Common myeloid progenitor, CD34-positive (primary cell): ENCODE results near the gene HMGA1.

Experiments used
- CTCF ChIA-PET: fragments of 350-600 bp; sonication (Branson Sonifier 250); formaldehyde crosslinking; loops from one replicate; lab custom pipeline; 2021; ENCODE audit warnings: antibody characterized with exemption; lab: Charles Lee
- POLR2A ChIA-PET: fragments of 350-600 bp; sonication (Branson Sonifier 250); formaldehyde crosslinking; loops from one replicate; lab custom pipeline; 2021; ENCODE audit warnings: antibody characterized with exemption; lab: Charles Lee
- DNase-seq, 3 donors: peaks; one replicate each; pipeline versions ENCODE4 v3.0.0 to v3.0.0-alpha.2; 2013
- H3K27ac ChIP-seq, 2 experiments: 1 replicate in 1 of 2; 2 replicates in 1 of 2; pipeline ENCODE4 v1.7.0; 2013; ENCODE audit warnings: inconsistent platforms in 2 of 2, low read length in 2 of 2, mild to moderate bottlenecking in 2 of 2, low read depth in 1 of 2, moderate library complexity in 1 of 2; ENCODE audit not compliant: severe bottlenecking in 2 of 2, insufficient read depth in 1 of 2, poor library complexity in 1 of 2
- H3K27me3 ChIP-seq, 5 experiments: replicated peaks in 2 of 5; 1 replicate in 3 of 5; 2 replicates in 2 of 5; pipeline versions ENCODE4 v1.6.1 to v1.7.0; 2013; ENCODE audit warnings: low read length in 4 of 5, mild to moderate bottlenecking in 2 of 5, moderate library complexity in 2 of 5, inconsistent platforms in 1 of 5; ENCODE audit not compliant: insufficient read depth in 5 of 5, control insufficient read depth in 4 of 5
- H3K36me3 ChIP-seq, 4 experiments: 1 replicate in 2 of 4; 2 replicates in 2 of 4; pipeline versions ENCODE4 v1.6.1 to v1.7.0; 2013; ENCODE audit warnings: low read length in 3 of 4, control low read depth in 1 of 4, mild to moderate bottlenecking in 1 of 4; ENCODE audit not compliant: control insufficient read depth in 4 of 4, insufficient read depth in 4 of 4
- H3K4me1 ChIP-seq, 4 experiments: 1 replicate in 3 of 4; 2 replicates in 1 of 4; pipeline versions ENCODE4 v1.6.1 to v1.7.1; 2013; ENCODE audit warnings: low read length in 3 of 4, mild to moderate bottlenecking in 3 of 4, control low read depth in 1 of 4, inconsistent platforms in 1 of 4, moderate library complexity in 1 of 4; ENCODE audit not compliant: control insufficient read depth in 4 of 4, insufficient read depth in 4 of 4; ENCODE audit errors: control extremely low read depth in 1 of 4
- H3K4me3 ChIP-seq, 7 experiments: 1 replicate in 4 of 7; 2 replicates in 3 of 7; pipeline versions ENCODE4 v1.5.1 to v1.7.0; 2013; ENCODE audit warnings: mild to moderate bottlenecking in 7 of 7, low read length in 6 of 7, moderate library complexity in 6 of 7, inconsistent platforms in 2 of 7, low read depth in 2 of 7, control low read depth in 1 of 7; ENCODE audit not compliant: insufficient read depth in 4 of 7, control insufficient read depth in 1 of 7; ENCODE audit errors: extremely low read depth in 1 of 7
- H3K9me3 ChIP-seq, 5 experiments: 1 replicate in 4 of 5; 2 replicates in 1 of 5; pipeline versions ENCODE4 v1.6.1 to v1.7.1; 2013; ENCODE audit warnings: low read length in 4 of 5, mild to moderate bottlenecking in 2 of 5, inconsistent platforms in 1 of 5, low read depth in 1 of 5, moderate library complexity in 1 of 5; ENCODE audit not compliant: control insufficient read depth in 4 of 5, insufficient read depth in 2 of 5; ENCODE audit errors: control extremely low read depth in 1 of 5
- WGBS: methylation state at CpG from one replicate; pipeline ENCODE4 v1.1.5; 2013; ENCODE audit not compliant: insufficient coverage; 5-methylcytosine and 5-hydroxymethylcytosine counted together

Gene HMGA1

GRCh38 chr6:34285448-34286164, 48.9 kb downstream of the HMGA1 start:
- ChIA-PET CTCF (interaction anchor here (1.3 kb wide), 1 partner anchor 129 kb away, joined by 3 read pairs; no protein-coding TSS in a partner anchor), POLR2A (no interaction called here)
- Histone ChIP-seq H3K36me3 (peaks cover 0 to 39% (median 5%) of the 10 kb centered on the region in 4 experiments), H3K9me3 (no peaks in the 10 kb centered on the region), H3K27me3 (no peaks in the 10 kb centered on the region), H3K27ac (peak overlapping the region in 1 of 2 experiments; percentile 49), H3K4me3 (peak overlapping the region in 2 of 7 experiments; percentile 9 to 53), H3K4me1 (peaks cover 44 to 82% (median 71%) of the 10 kb centered on the region in 4 experiments)
- 100% methylated on average over 1 of the region's 4 CpGs for WGBS
- no peak for DNase-seq

GRCh38 chr6:34288581-34288980, 51.9 kb downstream of the HMGA1 start:
- DNase-seq, result peak in 1 of 3 donors; percentile 50
- POLR2A ChIA-PET, result no interaction called here
- H3K27ac ChIP-seq, result peak overlapping the region in 1 of 2 experiments; percentile 38
- peaks cover 3 to 41% (median 17%) of the 10 kb centered on the region in 4 experiments for H3K36me3 ChIP-seq
- no peaks in the 10 kb centered on the region for H3K9me3 ChIP-seq
- WGBS, result 0% methylated on average over 3 of the region's 5 CpGs
- peak overlapping the region in 2 of 7 experiments; percentile 2 to 46 for H3K4me3 ChIP-seq
- peaks cover 41 to 67% (median 57%) of the 10 kb centered on the region in 4 experiments for H3K4me1 ChIP-seq
- CTCF ChIA-PET, result interaction anchor here (0.7 to 2.5 kb wide), 3 partner anchors 27 to 127 kb away, joined by 3 to 8 read pairs (median 3); no protein-coding TSS in a partner anchor
- H3K27me3 ChIP-seq, result no peaks in the 10 kb centered on the region

- WGBS, result 96% methylated on average over 8 of the region's 11 CpGs
These were observed 52.5 kb downstream of the HMGA1 start for GRCh38 chr6:34289137-34289536.

GRCh38 chr6:34292954-34293353, 56.3 kb downstream of the HMGA1 start:
- 96% methylated on average over 3 of the region's 3 CpGs for WGBS
- Histone ChIP-seq H3K36me3 (peaks cover 3 to 36% (median 20%) of the 10 kb centered on the region in 4 experiments), H3K9me3 (no peaks in the 10 kb centered on the region), H3K4me1 (peaks cover 11 to 30% (median 26%) of the 10 kb centered on the region in 4 experiments), H3K27ac (no peak overlapping the region), H3K27me3 (no peaks in the 10 kb centered on the region), H3K4me3 (no peak overlapping the region)
- POLR2A ChIA-PET, result no interaction called here
- DNase-seq, result no peak
- CTCF ChIA-PET, result no interaction called here

More at GRCh38 chr6:34289137-34289536, 52.5 kb downstream of the HMGA1 start:
- DNase-seq, result no peak
- POLR2A ChIA-PET, result interaction anchor here (1.2 kb wide), 1 partner anchor 13 kb away, joined by 3 read pairs; no protein-coding TSS in a partner anchor
- Histone ChIP-seq H3K9me3 (no peaks in the 10 kb centered on the region), H3K4me3 (peak overlapping the region in 1 of 7 experiments; percentile 4), H3K27me3 (no peaks in the 10 kb centered on the region), H3K27ac (peak overlapping the region in 1 of 2 experiments; percentile 38), H3K4me1 (peaks cover 37 to 61% (median 51%) of the 10 kb centered on the region in 4 experiments), H3K36me3 (peaks cover 3 to 42% (median 20%) of the 10 kb centered on the region in 4 experiments)
- CTCF ChIA-PET, result interaction anchor here (0.7 to 2.5 kb wide), 3 partner anchors 27 to 126 kb away, joined by 3 to 8 read pairs (median 3); no protein-coding TSS in a partner anchor

- H3K27ac ChIP-seq, result peak overlapping the region in 1 of 2 experiments; percentile 41
- H3K4me1 ChIP-seq, result peaks cover 4 to 22% (median 18%) of the 10 kb centered on the region in 4 experiments
- DNase-seq, result peak; percentile 30 to 88 (median 78)
- H3K9me3 ChIP-seq, result no peaks in the 10 kb centered on the region
- ChIA-PET POLR2A (interaction anchor here (0.6 kb wide), 1 partner anchor 1734 kb away, joined by 3 read pairs; no protein-coding TSS in a partner anchor), CTCF (interaction anchor here (0.9 to 1.6 kb wide), 5 partner anchors 15 to 119 kb away, joined by 3 to 5 read pairs (median 3); no protein-coding TSS in a partner anchor)
- peaks cover 3 to 29% (median 19%) of the 10 kb centered on the region in 4 experiments for H3K36me3 ChIP-seq
- no peaks in the 10 kb centered on the region for H3K27me3 ChIP-seq
- H3K4me3 ChIP-seq, result peak overlapping the region in 2 of 7 experiments; percentile 6
- 37% methylated on average over 3 of the region's 3 CpGs for whole genome bisulfite sequencing
These were observed 59.0 kb downstream of the HMGA1 start for GRCh38 chr6:34295721-34296120.
